Measurements from ENCODE around the gene CDC42EP3. TPM values are rescaled to one million over a fixed set of nuclear protein-coding genes. Genes with fewer than 3 reads are reported as not detected.

The CDC42EP3 gene
- total RNA-seq, 1 experiment from 2014 or later = 31.5 TPM

- ChIA-PET POLR2A (no interaction called here), CTCF (no interaction called here)
- H3K27ac Mint-ChIP-seq = no peak overlapping the region
- no peaks in the 10 kb centered on the region for H3K4me1 Mint-ChIP-seq
- no peaks in the 10 kb centered on the region for H3K27me3 Mint-ChIP-seq (ENCODE audit: low read depth)
- no peak for ATAC-seq
- H3K36me3 Mint-ChIP-seq = no peaks in the 10 kb centered on the region
- no peak overlapping the region for H3K4me3 Mint-ChIP-seq
- DNase-seq (ENCODE audit: low spot score) = no peak
- no peaks in the 10 kb centered on the region for H3K9me3 Mint-ChIP-seq
- no peak for TF ChIP-seq IRF1 (CRISPR knock-in tag; IDR thresholded peaks at IDR 0.05)
- no peak for TF ChIP-seq FOXJ3 (CRISPR knock-in tag; IDR thresholded peaks at IDR 0.05; ENCODE audit: borderline replicate concordance)
- no peak for TF ChIP-seq STAT6 (CRISPR knock-in tag; conservative IDR thresholded peaks at IDR 0.05; ENCODE audit: low read depth)
- TF ChIP-seq NFATC4 (CRISPR knock-in tag; IDR thresholded peaks at IDR 0.05) = no peak
- no peak for TF ChIP-seq MLX (CRISPR knock-in tag; IDR thresholded peaks at IDR 0.05)
- TF ChIP-seq FOXP1 (CRISPR knock-in tag; IDR thresholded peaks at IDR 0.05; ENCODE audit: borderline replicate concordance) = no peak
- TF ChIP-seq MAX (CRISPR knock-in tag; IDR thresholded peaks at IDR 0.05) = no peak
These were observed 55.4 kb downstream of the CDC42EP3 start for GRCh38 chr2:37615804-37616676.

GRCh38 chr2:37614061-37614738, 57.2 kb downstream of the CDC42EP3 start:
- no peak overlapping the region for H3K4me3 Mint-ChIP-seq
- ChIA-PET POLR2A (no interaction called here), CTCF (no interaction called here)
- TF ChIP-seq FOXP4 (CRISPR knock-in tag; IDR thresholded peaks at IDR 0.05) (no peak), ZNF396 (CRISPR knock-in tag; IDR thresholded peaks at IDR 0.05; ENCODE audit: borderline replicate concordance) (no peak), JUN (CRISPR knock-in tag; IDR thresholded peaks at IDR 0.05) (no peak), ZSCAN18 (CRISPR knock-in tag; IDR thresholded peaks at IDR 0.05) (no peak), EMX1 (CRISPR knock-in tag; IDR thresholded peaks at IDR 0.05) (no peak), GABPB1 (CRISPR knock-in tag; IDR thresholded peaks at IDR 0.05) (no peak), GRHL2 (CRISPR knock-in tag; IDR thresholded peaks at IDR 0.05; ENCODE audit: insufficient replicate concordance, severe bottlenecking) (no peak), HMGXB4 (CRISPR knock-in tag; IDR thresholded peaks at IDR 0.05) (no peak), USF1 (CRISPR knock-in tag; IDR thresholded peaks at IDR 0.05) (no peak), GTF2I (CRISPR knock-in tag; conservative IDR thresholded peaks at IDR 0.05) (no peak), ELF4 (CRISPR knock-in tag; IDR thresholded peaks at IDR 0.05; ENCODE audit: low read depth) (no peak), CDX4 (CRISPR knock-in tag; IDR thresholded peaks at IDR 0.05; ENCODE audit: borderline replicate concordance) (no peak), E2F5 (CRISPR knock-in tag; IDR thresholded peaks at IDR 0.05) (no peak)
- no peak overlapping the region for H3K27ac Mint-ChIP-seq
- no peak for DNase-seq (ENCODE audit: low spot score)
- no peaks in the 10 kb centered on the region for H3K4me1 Mint-ChIP-seq
- H3K36me3 Mint-ChIP-seq = no peaks in the 10 kb centered on the region
- no peak for ATAC-seq
- no peaks in the 10 kb centered on the region for H3K27me3 Mint-ChIP-seq (ENCODE audit: low read depth)
- no peaks in the 10 kb centered on the region for H3K9me3 Mint-ChIP-seq
